Stimulated activated CD8-positive, alpha-beta memory T cell treated with anti-CD3 and anti-CD28 coated beads, Interleukin-4, amount 100 ng/mL, for 1 hour (primary cell): ENCODE data around the gene MACROH2A1.

Experiments
- DNase-seq, 2 donors: peaks; one replicate each; pipeline ENCODE4 v3.0.0-alpha.2; 2020; ENCODE audit warnings: low read depth in 2 of 2, low spot score in 1 of 2

MACROH2A1 gene

DNA sequence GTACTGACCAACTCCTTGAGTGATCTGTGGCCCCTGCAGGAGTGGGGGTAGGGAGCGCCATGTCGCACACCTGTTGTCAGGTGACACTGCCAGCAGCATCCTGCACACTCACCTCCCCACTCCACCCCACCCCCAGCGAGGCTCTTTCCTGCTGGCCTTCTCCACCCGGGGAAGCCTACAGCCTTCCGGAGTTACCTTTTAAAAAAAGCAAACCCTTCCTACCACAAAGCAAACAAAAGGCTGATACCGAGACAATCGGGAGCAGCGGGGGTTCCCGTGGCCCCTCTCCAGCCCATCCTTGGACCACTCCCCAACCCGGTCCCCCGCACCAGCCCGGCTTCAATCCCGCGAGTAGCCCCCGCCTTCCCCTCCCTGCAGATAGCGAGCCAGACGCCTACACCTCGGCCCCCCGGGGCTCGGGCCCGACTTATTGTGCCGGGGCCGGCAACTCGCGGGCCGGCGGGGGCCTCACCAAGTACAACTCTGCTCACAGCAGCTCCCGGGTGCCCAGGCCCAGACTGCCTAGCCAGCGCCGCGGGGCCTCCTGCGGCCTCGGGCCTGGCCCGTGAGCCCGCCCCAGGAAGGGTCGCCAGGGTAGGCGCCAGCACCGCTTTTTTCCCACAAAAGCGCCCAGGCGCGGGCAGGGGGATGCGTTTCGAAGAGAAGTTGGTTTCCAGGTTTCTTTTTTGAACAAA is 724 bp downstream of the MACROH2A1 start:
- no peak for DNase-seq

DNA sequence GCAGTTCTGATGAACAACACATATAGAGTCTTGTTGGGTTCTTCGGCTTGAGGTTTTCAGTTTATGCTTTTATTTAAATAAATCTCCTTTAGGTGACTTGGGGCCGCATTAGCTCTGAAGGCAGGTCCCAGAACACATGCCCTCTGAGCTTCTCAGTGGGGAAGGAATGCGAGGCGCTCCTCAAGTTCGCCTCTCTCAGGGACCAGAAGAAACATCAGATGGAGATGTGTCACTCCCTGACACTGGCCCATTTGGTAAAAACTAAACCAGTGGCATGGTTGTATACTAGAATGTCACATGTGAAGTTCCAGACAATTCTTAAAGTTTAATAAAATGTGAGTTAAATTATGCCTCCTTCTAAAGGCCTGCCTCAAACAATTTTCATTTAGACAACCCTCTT is 1.9 kb downstream of the MACROH2A1 start:
- DNase-seq: no peak

DNA sequence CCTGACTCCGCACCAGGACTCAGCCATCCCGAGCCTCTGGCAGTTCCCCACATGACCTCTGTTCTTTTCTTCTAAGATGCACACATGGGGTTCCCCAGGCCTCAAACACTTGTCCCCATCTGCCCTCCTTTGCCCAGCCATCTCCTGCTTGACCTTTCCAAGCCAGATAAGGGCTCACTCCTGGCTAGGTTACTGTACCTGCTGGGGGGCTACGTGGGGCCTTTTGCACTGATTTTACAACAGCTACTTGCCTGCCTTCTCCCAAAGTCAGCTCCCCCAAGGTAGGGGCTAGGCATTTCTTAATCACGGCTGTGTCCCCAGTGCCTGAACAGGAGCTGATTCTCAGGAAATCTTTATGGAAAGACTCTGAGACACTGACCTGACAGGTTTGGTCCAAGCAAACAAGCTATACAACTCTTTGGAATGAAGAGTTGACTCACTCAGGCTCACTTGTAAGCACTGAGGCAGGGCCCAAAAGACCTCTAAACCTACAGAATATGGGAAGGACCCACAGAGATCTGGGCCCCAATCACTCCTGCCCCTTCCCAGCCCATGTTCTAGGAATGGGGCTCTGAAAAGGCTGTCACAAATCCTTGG is 2.5 kb downstream of the MACROH2A1 start:
- no peak for DNase-seq

DNA sequence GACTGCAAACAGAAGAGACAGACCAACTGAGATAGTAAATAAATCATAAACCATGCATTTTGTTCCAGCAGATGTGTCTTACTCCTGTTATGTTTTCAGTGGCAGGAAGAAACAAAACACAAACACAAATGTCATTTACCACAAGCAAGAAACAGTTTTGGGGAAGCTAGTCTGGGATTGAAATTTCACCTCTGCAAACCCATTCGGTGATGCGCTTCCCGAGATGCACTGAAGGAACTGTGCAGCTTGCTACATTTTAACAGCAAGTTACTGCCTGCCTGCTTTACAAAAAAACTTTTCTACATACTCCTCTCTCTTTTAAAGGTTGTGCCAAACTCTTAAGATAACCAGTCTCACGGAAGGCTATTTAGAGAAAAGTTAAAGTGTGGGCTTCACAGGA is 3.2 kb downstream of the MACROH2A1 start:
- no peak for DNase-seq

DNA sequence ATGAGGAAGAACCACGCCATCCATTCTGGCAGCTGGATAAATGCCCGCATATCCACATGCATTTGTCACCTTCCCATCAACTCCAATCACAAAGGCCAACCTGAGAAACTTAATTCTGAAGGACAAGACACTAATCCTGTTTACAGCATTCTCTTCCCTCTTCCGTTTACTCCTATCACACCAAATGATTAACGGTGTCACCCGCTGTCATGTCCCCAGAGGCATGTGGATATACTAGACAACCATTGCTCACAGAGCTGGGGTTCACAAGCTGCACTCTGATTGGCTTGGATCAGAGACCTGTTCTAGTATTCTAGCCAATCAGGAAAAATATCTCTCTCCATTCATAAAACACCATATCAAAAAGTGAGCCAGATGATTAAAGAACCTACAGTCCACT is 3.6 kb downstream of the MACROH2A1 start:
- DNase-seq: no peak

DNA sequence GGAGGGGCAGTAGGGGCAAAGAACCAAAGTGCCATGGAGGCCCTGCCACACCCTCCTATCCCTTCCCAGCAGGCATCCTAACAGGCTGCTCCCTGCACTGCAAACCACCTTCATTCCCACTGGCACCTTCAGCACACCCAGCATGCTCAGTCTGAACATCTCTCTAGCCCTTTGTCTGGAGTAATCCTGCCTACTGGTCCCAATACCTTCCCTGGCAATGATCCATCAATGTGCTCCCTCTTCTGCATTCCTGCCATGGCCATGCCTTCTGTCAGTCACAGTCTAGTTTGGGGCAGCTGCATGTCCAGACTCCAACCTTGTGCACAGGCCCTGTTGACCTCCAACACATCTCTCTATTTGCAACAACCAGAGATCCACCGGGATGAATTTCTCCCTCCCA is 4.9 kb downstream of the MACROH2A1 start:
- DNase-seq: no peak

DNA sequence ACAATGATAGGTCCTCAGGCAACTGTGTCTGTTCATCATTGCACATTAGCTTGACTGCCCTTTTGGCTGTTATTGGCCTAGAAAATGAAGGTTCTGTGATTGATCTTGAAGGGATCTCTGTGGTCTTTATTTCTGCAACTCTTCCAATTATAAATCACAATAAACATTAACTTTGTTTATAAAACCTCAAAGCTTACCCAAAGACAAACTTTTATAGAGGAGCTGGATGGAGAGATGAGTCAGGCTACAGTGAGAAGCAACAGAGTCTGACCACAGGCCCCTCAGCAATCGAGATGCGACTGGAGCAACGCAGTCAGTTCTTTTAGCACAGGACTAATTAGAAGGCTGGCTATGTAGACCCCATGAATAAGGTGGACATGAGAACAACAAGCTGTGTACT is 5.3 kb downstream of the MACROH2A1 start:
- DNase-seq: no peak

DNA sequence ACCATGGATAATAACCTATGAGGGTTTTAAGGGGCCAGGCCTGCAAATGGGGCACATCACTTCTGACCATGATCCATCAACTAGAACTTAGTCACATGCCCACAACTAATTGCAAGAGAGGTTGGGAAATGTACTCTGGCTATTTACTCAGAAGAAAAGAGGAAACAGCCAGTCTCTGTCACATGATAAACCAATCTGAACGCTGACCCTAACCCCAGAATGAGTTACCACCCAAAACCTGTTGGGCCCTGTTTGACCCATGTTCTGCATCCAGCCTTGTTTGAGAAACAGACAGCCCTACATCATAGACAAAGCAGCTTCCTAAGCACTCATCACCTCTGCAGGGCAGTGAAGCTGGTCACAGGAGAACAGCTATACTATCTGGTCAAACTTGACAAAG is 5.8 kb downstream of the MACROH2A1 start:
- no peak for DNase-seq

DNA sequence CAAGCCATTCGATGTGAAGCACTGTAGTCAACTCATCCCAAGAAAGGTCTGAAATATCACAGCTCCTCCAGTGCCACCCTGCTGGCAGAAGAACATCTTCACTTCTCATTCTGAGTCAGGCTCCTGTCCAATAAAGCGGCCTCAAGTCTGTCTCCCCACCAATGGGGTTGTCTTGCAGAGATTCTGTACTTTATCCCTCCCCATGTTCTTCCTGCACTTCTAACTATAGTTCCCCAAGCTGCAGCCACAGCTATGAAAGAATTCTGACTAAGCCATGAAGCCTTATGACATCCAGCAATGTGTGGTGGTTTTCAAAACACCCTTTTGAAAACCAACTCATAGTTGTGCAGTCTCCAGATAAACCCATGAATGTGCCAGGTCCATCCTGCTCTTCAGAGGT is 6.8 kb downstream of the MACROH2A1 start:
- DNase-seq: no peak

DNA sequence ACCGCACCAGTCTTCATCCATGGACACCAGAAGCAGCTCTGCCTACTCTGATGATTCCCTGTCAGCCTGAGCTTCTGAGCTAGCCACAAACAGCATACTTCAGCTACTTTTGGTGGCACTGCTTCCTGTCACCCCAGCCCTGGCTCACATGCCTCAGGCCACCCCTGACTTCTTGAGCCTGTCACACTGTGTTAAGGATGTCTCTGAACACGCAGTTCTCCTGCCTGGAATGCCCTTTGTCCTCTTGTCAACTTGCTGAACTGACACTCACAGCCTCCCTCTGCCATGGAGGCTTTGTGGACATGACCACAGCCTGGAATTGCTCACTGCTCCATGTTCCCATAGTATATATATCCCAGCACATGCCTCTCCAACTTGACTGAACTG is 7.2 kb downstream of the MACROH2A1 start:
- no peak for DNase-seq

DNA sequence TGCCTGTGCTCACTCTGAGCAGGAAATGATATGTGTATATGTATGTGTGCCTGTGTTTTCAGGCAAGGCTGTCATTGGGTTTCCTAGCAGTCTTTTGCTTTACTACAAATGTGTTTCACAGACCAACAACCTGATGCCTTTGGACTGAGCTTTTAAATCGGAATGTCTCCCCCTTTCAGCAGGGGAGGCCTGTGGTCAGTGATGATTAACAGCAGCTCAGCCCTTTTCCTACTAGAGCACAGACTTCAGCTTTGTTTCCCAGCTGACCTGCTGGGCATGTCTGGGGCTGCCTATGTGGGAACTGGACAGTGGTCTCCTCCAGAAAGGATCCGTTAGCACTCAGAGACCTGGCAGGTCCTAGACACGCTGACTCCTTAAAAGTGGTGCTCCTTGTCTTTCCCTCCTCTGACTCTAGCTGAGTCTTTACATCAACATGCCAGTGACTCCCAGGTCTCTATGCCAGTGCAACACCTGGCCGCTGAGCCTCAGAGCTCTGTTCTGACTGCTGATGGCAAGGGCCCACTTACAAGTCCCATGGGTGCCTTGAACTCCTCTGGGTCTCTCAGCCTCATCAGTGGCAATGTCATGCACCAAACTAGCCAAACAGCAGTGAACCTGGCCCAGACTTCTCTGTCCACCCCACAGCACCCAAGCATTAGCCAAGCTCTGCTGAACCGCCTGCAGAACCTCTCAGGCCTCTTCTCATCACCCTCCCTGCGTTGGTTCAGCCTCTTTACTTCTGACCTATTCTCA is 7.7 kb downstream of the MACROH2A1 start:
- no peak for DNase-seq

DNA sequence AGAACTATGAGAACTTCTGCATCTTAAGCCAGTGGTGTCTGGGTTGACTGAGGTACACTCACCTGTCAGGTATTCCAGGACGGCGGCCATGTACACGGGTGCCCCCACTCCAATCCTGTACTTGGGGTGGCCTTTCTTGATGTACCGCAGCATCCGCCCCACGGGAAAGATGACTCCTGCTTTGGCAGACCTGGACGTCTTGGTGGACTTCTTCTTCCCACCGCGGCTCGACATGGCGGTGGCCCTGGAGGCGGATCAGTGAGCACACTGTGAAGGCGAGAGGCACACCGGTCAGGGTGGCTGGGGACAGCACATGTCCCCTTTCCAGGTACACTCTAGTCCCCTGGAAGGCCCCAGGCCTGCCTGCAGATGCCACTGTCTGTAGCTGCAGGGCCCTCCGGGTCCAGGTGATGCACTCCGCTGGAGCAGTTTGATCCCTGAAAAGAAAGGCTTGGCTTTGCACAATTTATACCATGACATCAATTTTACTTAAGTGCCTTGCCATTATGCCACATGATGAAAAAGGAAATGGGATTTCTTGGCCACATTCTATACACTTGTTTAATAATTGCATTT is 10.1 kb downstream of the MACROH2A1 start:
- no peak for DNase-seq

DNA sequence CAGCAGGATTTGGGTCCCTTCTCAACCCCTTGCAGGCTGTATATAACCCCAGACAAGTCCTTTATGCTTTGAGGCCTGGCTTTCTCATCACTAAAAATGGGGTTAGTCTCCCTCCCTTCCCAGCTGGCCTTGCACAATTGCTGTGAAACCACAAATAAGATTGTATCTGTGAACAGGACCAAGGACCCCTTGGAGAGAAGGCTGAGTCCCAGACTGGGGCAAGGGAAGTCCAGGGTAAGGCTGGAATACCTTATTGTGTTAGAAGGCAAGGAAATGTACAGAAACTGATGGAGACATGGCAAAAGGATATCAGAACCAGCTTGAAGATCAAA is 11.4 kb downstream of the MACROH2A1 start:
- no peak for DNase-seq

DNA sequence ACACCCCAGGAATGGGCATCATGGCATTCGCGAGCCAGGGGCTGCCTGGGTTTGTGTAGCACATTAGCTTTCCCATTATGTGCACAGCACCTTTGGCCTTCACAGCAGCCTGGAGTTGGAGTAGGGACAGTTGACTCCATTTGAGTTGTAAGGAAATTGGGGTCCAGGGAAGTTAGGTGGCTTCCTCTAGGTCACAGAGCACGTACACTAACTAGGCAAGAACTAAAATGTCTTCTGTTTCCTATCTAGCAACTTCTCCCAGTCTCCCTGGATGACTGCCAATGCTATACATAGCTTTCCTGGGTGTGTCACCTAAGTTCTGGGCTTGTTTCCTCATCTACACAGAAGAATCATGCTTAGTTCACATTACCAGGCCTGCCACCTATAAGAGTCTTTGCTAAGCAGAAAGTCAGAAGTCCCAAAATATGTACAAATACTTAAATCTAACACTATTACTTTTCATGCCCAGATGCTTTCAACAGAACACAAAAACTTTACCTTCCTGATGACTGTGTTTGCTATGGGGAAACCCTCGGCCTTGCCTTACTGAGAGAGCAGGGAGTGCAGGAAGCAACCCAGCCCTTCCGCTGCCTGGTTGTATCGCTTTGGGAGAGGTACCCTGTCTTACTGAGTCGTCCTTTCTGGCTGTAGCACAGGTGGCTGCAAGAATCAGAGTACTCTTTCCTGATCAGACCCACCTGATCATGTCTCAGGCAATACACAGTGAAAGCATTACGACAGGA is 12.0 kb downstream of the MACROH2A1 start:
- DNase-seq: no peak

DNA sequence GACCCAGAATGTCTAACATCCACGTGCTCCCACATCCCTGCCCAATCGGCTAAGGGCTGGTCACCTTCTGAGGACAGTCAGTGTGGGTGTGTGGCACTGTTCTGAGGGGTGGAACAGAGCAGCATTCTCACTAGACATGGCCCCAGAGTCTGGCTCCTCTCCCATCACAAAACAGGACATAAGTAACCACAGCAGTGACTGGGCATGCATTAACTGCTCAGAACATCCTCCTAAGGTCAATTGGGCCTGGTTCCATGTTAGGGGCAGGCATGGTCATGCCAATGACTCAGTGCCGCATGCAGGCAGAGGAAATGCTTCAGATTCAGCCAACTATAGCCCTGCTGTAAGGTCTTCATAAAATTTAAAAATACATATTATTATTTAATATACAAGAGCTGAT is 12.9 kb downstream of the MACROH2A1 start:
- DNase-seq: no peak

DNA sequence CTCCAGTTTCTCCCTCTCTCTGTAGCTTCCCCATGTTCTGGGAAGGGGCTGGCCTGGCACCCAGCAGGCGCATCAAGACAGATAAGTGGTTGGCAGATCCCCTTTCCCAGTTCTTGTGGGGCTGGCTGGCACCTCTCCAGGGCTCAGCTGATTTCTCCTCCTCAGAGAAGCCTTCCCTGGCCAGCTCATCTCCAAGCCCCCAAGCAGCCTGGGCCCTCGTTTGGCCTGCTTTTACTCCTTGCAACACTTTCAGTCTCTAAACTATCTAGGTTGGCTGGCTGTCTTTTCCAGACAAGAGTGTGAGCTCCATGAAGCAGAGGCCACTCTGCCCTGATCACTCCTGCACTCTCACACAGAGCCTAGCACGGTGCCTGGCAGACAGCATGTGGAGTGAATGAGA is 13.5 kb downstream of the MACROH2A1 start:
- DNase-seq: no peak

DNA sequence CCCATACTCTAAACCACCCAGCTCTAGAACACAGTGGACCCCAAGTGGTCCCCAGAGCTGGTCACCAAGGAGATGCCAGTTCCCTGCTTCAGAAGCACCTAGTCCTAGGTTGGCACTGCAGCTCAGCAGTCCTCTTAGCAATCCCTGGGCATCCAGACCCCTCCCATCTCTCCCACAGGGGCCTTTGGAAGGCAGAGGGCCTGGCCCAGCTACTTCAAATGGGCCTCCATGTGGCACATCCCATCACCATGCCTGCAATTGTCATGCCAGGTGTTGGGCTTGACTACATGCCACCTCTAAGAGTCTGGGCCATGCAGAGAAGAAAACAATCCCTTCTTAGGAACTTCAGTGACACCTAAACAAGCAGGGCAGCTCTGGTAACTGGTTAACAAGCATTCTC is 14.1 kb downstream of the MACROH2A1 start:
- DNase-seq: no peak

DNA sequence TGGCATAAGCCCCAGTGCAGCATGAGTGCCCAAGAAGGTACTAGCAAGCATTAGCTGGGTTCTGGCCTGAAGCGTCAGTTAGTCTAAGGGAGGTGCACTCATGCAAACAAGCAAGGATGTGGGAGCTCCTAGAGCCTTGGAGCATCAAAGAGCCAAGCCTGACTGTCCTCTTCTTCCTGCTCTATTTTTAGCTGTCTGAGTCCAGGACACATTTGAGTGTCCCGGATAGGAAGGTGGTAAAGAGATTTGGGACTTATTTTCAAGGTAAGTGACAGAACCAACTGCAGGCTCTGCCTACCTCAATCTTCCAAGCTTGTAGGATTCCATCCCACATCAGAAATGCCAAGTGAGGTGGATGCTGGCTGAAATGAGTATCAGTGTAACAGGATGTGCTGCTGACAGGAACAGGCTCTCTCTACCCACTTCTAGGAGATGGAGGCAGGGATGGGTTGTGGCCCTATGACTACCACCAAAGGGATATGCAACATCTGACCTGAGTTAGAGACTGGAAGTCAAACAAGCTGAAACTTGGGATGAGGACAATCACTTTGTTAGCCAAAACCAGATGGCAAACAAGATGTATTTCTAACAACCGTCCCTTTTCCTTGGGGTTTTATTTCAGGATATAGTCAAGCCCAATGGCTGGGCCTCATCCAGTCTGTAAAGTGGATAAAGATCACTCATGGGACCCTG is 15.1 kb downstream of the MACROH2A1 start:
- no peak for DNase-seq

DNA sequence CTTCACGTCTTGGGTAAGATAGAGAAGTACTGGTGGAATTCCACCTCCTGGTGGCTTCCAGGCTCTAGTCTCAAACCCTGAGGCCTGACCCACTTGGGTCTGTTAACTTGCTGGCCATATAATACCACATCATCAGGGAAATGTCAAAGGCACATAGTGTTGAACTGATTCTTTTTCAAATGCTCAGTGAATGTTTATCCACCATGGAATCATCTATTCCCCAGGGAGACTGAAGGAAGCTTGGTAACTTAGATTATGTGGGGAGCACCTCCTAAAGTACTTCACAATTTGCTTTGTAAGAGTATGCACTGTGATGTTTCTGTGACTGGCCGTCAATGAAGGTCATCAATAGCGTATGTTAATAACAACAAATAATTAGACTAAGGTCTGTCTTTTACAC is 16.1 kb downstream of the MACROH2A1 start:
- DNase-seq: no peak

DNA sequence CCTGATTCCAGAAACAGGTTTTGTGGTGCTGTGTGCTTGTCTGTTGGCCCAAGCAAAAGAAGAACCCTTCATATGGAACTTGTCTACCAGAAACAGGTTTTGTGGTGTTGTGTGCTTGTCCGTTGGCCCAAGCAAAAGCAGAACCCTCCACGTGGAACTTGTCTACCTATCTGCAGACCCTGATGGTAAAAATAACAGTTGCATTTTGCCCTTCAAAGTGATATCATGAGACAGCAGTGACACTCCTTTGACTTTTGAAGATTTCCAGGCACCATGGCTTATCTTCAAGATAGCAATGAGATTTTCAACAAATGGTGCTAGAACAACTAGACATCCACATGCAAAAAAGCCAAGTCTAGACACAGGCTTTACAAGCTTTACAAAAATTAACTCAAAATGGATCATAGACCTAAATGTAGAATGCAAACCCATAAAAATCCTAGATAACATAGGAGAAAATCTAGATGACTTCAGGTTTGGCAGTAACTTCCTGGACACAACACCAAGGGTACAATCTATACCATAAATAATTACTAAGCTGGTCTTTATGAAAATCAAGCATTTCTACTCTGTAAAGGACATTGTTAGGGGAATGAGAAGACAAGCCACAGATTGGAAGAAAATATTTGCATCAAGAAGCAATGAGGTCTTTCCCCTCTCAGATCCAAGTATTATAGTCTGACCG is 16.8 kb downstream of the MACROH2A1 start:
- no peak for DNase-seq
